ENCODE results near the gene ATOSB. TPM values are rescaled to one million over a fixed set of nuclear protein-coding genes. Genes with fewer than 3 reads are reported as not detected.

The ATOSB gene
- total RNA-seq, 2 donors from 2014 or later = 2.3 to 6.6 TPM

DNA sequence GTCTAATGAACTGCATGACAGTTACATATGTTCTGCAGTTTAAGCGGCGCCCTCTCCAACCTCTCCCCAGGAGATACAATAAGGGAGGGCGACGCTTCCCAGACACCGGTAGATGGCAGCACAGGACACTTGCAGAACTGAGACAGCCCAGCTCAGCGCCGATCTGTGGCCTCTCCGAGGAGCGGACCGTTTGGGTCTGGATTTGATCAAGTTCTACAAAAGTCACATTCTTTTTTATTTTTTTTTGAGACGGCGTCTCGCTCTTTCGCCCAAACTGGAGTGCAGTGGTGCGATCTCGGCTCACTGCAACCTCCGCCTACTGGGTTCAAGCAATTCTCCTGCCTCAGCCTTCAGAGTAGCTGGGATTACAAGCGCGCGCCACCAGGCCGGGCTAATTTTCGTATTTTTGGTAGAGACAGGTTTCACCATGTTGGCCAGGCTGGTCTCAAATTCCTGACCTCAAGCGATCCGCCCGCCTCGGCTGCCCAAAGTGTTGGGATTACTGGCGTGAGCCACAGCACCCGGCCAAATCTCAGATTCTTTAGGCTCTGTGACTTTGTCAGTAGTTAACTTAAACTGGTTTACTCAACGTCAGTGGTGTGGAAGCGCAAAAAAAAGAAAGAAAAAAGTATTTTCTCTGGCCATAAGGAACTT is 1.4 kb upstream of the ATOSB start:
- Histone ChIP-seq H3K27me3 (no peaks in the 10 kb centered on the region), H3K27ac (peak overlapping the region; percentile 60 to 87 (median 84)), H3K4me1 (peaks cover 29% of the 10 kb centered on the region), H3K9me3 (no peaks in the 10 kb centered on the region), H3K4me3 (peak overlapping the region in 1 of 2 donors; percentile 21), H3K36me3 (replicated peaks in 1 of 2; ENCODE audit: insufficient read depth in 1 of 2, low read depth in 2 of 2) (no peaks in the 10 kb centered on the region)
- ATAC-seq (peak; percentile 78), DNase-seq (peak; percentile 92 to 97 (median 94))
- WGBS, 2 donors = 11 to 21% methylated on average over 24 to 30 of the region's 30 CpGs
- TF ChIP-seq, protein P1, sequence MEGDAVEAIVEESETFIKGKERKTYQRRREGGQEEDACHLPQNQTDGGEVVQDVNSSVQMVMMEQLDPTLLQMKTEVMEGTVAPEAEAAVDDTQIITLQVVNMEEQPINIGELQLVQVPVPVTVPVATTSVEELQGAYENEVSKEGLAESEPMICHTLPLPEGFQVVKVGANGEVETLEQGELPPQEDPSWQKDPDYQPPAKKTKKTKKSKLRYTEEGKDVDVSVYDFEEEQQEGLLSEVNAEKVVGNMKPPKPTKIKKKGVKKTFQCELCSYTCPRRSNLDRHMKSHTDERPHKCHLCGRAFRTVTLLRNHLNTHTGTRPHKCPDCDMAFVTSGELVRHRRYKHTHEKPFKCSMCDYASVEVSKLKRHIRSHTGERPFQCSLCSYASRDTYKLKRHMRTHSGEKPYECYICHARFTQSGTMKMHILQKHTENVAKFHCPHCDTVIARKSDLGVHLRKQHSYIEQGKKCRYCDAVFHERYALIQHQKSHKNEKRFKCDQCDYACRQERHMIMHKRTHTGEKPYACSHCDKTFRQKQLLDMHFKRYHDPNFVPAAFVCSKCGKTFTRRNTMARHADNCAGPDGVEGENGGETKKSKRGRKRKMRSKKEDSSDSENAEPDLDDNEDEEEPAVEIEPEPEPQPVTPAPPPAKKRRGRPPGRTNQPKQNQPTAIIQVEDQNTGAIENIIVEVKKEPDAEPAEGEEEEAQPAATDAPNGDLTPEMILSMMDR (IDR thresholded peaks at IDR 0.05) = peak; percentile 94 to 98 (median 97)
- TF ChIP-seq POLR2A (IDR thresholded peaks at IDR 0.05) = no peak
- intact Hi-C loops (cut with DNase I) = loop anchor here (5.0 kb wide), 2 partner anchors 145 to 360 kb away; no protein-coding TSS in a partner anchor

DNA sequence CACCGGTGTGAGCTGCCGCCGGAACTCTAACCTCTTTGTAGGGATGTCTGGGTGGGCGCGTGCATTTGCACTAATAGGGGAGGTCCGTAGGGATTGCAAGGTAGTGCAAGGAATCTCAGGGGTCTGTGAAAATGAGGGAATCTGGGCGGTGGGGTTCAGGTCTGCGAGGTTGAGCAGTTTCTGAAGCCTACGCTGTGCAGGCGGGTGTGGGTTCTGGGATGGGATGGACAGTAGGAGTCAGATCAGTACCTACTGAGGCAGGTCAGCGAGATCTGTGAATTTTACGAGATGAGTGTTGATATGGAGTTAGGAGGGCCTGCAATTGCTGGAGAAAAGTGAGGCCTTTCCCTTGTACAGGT is 856 bp upstream of the ATOSB start:
- peaks cover 33% of the 10 kb centered on the region for H3K4me1 ChIP-seq
- DNase-seq (no peak), ATAC-seq (peak; percentile 0)
- peak overlapping the region; percentile 21 to 70 for H3K4me3 ChIP-seq
- H3K9me3 ChIP-seq = no peaks in the 10 kb centered on the region
- no peaks in the 10 kb centered on the region for H3K36me3 ChIP-seq (replicated peaks in 1 of 2; ENCODE audit: insufficient read depth in 1 of 2, low read depth in 2 of 2)
- intact Hi-C loops (cut with DNase I) = loop anchor here (5.0 kb wide), 2 partner anchors 146 to 361 kb away; no protein-coding TSS in a partner anchor
- WGBS, 2 donors = 0 to 1% methylated on average over 5 to 12 of the region's 12 CpGs
- peak overlapping the region; percentile 60 to 87 (median 84) for H3K27ac ChIP-seq
- TF ChIP-seq, protein P1 (IDR thresholded peaks at IDR 0.05) = no peak
- peak in 1 of 3 donors; percentile 44 for TF ChIP-seq POLR2A (IDR thresholded peaks at IDR 0.05)
- H3K27me3 ChIP-seq = no peaks in the 10 kb centered on the region

DNA sequence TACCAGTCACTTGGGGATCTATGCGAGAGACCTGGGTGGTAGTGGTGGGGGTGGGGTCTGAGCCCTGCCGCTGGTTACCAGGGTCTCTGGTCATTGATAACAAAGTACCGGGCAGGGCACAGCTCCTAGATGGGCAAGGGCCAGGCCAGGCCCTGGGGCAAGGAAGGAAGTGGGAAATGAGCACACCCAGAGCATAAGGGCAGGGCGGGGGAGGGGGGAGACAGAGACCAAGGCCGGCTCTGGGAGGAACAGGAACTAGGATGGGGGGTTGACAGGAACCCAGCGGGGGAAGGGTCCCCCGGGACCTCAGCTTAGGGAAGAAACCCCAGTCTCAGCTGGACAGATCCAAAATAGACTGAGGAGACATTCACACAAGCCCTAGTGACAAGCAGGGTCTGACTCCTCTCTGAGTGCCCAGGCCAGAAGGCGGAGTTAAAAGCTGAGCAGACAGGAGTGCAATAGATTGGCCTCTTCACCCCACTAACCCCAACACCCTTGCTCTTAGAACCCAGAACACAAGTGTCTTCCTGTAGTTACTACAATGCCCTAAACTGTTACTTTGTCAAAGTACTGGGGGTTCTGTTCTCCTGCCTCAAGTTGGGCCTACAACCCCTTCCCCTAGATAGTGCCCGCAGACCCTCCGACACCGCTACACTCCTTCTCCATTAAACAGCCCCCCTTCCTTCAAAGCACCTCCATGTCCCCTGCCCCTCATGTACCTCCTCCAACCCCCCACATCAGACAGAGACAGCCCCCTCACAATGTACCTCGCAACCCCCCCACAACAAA is 628 bp downstream of the ATOSB start:
- peak in 1 of 3 donors; percentile 42 for TF ChIP-seq POLR2A (IDR thresholded peaks at IDR 0.05)
- TF ChIP-seq, protein P1 (IDR thresholded peaks at IDR 0.05) = no peak
- Histone ChIP-seq H3K4me3 (peak overlapping the region; percentile 26 to 70), H3K4me1 (peaks cover 45% of the 10 kb centered on the region), H3K27me3 (no peaks in the 10 kb centered on the region), H3K36me3 (replicated peaks in 1 of 2; ENCODE audit: insufficient read depth in 1 of 2, low read depth in 2 of 2) (no peaks in the 10 kb centered on the region), H3K9me3 (no peaks in the 10 kb centered on the region), H3K27ac (peak overlapping the region; percentile 60 to 87 (median 84))
- 10 to 15% methylated on average over 10 to 12 of the region's 12 CpGs for WGBS, 2 donors
- DNase-seq (peak in 3 of 4 donors; percentile 44 to 72 (median 50)), ATAC-seq (no peak)
- intact Hi-C loops (cut with DNase I) = loop anchor here (5.0 kb wide), 2 partner anchors 147 to 362 kb away; no protein-coding TSS in a partner anchor

DNA sequence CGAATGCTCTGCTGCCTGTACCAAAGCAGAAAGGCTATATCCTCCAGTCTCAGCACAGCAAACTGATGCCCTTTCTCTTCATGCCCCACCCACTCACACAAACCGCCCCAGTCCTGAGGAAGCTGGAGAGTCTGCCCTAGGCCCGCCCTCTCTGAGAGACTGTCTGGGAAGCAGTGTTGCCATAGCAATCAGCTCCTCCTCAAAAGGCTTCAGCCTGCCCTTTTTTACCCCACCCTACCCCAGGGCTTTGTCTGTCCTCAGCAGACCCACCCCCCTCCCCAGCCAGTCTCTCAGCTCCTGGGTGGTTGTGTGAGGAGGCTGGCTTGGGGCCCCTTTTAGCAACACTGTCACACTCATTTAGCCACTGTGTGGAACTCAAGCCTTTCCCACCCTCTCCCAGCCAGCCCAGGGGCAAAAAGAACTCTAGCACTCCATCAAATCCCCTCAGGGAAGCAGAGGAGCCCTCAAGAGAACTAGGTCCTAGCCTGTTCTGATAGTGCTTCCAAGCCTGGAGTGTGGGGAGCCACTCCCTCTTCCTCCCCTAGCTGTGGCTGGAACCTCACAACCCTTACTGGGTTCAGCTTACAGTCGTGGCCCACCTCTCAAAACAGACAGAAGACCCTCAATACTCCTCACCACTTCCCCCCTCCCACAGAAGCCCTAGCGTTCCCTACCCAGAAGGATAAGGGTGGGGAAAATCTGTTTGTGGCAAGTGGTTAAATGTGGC is 1.4 kb downstream of the ATOSB start:
- H3K4me3 ChIP-seq = no peak overlapping the region
- WGBS, 2 donors = 23 to 43% methylated on average over 5 of the region's 5 CpGs
- H3K27me3 ChIP-seq = no peaks in the 10 kb centered on the region
- ATAC-seq (no peak), DNase-seq (peak; percentile 45 to 82 (median 51))
- H3K27ac ChIP-seq = peak overlapping the region; percentile 60 to 87 (median 84)
- intact Hi-C loops (cut with DNase I) = no loop called here
- no peaks in the 10 kb centered on the region for H3K9me3 ChIP-seq
- no peaks in the 10 kb centered on the region for H3K36me3 ChIP-seq (replicated peaks in 1 of 2; ENCODE audit: insufficient read depth in 1 of 2, low read depth in 2 of 2)
- H3K4me1 ChIP-seq = peaks cover 47% of the 10 kb centered on the region
- TF ChIP-seq, protein P1 (IDR thresholded peaks at IDR 0.05) = no peak
- no peak for TF ChIP-seq POLR2A (IDR thresholded peaks at IDR 0.05)
